HG03571 (cell line): Measurements from ENCODE around the gene AZU1.
"Not testable (repeated sequence)": the region's sequence is repeated elsewhere in the genome, so short reads cannot be mapped to it uniquely, and the experiment has no call there.

Source experiments
- ATAC-seq: cut with Tn5 transposase; IDR thresholded peaks from one replicate; pipeline ENCODE4 v1.9.1; 2021; ENCODE audit not compliant: unreplicated experiment

AZU1 gene

DNA sequence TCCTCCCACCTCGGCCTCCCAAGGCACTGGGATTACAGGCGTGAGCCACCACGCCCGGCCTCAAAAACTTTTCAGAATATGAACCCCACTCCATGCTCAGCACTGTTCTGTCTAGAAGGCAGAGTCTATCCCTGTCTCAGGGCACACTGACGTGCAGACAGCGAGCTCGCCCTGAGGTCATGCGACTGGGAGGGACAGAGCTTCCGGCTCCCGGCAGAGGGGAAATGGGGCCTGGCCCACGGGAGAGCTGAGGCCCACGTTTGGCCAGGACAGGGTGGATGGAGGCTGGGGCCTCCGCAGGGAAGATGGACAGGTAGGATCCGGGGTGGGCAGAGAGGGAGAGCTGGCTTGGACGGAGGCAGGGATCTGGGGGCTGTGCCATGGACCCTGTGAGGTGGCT, 2.8 kb upstream of the AZU1 start:
- no peak for ATAC-seq

DNA sequence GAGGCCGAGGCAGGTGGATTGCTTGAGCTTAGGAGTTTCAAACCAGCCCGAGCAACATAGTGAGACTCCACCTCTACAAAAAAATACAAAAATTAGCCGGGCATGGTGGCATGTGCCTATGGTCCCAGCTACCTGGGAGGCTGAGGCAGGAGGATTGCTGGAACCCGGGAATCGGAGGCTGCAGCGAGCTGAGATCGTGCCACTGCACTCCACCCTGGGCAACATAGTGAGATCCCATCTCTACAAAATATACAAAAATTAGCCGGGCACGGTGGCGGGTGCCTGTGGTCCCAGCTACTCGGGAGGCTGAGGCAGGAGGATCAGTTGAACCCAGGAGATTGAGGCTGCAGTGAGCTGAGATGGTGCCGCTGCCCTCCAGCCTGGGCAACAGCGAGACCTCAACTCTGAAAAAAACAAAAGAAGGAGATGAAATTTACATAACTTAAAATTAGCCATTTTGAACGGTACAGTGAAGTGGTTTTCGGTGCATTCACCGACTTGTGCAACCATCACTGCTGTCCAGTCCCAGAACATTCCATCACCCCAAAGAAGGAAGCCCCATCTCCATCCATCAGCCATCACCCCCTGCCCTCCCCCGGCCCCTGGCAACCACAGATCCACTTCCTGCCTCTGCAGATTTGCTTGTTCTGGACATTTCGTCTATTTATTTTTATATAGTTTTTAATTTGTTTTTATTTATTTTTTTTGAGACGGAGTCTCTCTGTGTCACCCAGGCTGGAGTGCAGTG, 1.6 kb upstream of the AZU1 start:
- no peak for ATAC-seq

DNA sequence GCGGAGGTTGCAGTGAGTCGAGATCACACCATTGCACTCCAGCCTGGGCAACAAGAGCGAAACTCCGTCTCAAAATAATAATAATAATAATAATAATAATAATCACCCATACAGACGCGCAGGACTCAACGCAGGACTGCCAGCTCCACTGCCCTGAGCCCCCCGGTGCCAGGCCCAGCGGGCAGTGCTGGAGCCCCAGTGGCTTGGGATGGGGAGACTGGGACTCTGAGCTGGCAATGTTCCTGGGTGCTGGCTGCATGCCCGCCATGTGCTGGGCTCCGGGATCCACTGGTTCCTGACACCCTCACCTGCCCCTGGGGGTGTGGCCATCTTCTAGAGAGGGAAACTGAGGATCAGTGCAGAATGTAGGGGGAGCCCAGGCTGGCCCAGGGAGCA, 325 bp upstream of the AZU1 start:
- ATAC-seq: no peak

DNA sequence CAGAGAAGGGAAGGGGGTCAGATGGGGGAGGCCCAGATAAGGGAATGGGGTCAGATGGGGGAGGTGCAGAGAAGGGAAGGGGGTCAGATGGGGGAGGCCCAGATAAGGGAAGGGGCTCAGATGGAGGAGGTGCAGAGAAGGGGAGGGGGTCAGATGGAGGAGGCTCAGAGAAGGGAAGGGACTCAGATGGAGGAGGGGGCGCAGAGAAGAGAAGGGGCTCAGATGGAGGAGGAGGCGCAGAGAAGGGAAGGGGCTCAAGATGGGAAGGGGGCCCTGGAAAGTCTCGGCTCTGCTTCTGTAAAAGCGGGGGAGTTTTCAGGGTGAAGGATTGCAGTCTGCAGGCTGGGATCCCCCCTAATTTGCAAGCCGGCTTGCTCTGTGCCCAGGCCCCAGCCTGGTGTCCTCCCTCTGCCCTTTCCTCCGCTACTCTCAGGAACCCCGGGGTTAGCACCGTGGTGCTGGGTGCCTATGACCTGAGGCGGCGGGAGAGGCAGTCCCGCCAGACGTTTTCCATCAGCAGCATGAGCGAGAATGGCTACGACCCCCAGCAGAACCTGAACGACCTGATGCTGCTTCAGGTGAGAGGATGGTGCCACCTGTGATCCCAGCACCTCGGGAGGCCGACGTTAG, 1.6 kb downstream of the AZU1 start:
- no peak for ATAC-seq

DNA sequence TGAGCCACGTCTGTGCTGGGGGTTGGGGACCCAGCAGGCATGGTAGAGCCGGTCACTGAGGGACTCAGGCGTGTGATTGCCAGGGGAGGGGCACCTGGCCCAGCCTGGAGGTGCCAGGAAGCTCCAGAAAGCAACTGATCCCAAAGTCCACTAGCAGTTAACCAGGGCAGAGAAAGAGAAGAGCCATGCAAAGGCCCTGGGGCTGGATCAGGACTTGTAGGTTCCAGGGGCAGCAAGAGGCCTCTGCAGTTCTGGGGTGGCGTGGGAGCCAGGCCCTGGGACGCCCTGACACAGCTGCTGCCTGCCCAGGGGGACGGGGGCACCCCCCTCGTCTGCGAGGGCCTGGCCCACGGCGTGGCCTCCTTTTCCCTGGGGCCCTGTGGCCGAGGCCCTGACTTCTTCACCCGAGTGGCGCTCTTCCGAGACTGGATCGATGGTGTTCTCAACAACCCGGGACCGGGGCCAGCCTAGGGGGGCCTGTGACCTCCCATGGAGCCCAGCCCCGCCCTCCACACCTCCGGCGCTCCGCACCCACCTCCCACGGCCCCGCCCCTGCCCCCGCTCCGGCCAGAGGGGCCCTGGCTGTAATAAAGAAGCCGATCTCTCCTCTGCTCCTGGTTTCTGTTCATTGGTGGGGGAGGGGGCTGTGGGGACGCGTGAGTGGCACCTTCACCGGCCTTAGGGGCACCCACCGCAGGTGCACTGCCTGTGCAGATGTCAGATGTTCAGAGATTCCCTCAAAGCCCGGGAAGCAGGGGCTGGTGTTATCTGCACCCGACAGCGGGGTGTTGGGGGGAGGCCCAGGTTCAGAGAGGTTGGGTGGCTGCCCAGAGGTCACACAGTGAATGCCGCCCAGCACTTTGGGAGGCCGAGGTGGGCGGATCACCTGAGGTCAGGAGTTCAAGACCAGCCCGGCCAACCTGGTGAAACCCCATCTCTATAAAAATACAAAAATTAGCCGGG, 4.1 kb downstream of the AZU1 start:
- no peak for ATAC-seq

DNA sequence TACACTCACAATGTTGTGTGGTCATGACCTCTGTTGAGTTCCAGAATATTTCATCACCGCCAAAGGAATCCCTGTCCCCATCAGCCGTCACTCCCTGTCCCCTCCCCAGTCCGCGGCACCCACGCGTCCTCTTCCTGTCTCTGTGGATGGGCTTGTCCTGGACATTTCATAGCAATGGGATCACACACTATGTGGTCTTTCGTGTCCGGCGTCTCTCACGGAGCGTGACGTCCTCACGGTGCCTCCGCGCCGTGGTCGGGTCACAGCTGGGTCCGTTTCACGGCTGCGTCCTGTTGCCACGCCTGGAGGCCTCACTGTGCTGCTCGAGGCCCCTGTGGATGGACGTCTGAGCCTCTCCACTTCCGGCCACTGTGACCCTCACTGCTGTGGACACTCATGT, 6.6 kb downstream of the AZU1 start:
- ATAC-seq: no peak

DNA sequence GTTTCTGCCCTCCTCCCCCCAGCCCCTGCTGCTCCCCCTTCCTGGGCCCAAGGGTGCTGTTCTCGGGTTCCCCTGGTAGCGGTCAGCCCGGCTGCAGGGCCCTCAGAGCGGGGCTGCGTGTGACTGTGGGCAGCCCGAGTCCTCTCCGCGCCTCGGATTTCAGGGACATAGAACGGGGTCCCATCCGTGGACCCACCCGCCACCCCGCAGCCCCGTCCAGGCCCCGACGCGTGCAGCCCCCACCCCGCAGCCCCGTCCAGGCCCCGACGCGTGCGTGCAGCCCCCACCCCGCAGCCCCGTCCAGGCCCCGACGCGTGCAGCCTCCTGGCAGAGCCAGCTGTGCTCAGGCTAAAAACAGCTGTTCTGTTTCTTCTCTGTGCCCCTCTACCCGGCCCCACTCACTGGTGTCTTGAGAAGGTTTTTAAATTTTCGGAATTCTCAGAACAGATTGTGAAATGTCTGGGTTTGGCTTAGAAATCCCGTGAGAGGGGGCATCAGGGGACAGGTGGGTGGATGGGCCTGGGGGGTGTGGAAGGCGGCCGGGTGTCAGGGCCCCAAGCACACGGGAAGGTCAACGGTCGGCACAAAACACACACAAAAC, 7.7 kb downstream of the AZU1 start:
- ATAC-seq: no peak

DNA sequence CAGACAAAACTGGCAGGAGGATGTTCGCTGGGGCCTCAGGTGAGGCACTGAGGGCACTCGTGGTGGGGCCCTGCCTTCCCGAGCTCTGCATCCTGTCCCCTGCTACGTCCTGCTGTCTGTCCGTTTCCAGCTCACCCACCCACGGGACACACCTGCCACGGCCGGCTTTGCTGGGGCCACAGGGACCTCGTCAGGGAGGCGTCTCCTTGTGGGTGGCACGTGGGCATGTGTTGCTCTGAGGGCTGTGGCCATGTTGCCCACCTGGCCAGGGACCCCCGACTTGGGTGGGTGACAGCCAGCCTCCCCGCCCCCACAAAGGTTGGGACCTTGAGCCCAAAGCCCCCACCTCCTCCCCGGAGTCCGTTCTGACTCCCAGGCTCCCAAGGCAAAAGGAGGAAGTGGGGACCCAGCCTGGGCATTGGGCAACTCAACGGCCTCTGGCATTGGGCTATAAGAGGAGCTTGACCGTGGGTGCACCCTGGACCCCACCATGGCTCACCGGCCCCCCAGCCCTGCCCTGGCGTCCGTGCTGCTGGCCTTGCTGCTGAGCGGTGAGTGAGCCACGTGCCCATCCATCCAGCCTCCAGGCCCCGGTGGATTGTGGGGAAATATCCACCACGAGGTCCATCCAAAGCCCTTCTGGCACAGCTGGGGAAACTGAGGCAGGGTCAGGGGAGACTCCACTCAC, 13.0 kb downstream of the AZU1 start, which contains the start of gene PRTN3:
PRTN3 (plus strand) TSS at position 481 of the 688 bp plus-strand sequence; CDS start at position 491, 10 bp downstream.
- ATAC-seq: no peak

DNA sequence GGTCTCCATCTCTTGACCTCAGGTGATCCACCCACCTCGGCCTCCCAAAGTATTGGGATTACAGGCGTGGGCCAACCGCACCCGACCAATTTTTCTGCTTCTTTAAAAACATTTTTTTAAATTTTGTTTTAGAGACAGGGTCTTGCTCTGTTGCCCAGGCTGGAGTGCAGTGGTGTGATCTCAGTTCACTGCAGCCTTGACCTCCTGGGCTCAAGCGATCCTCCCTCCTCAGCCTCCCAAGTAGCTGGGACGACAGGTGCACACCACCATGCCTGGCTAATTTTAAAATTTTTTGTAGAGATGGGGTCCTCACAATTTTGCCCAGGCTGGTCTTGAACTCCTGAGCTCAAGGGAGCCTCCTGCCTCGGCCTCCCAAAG, 15.2 kb downstream of the AZU1 start:
- ATAC-seq: not testable (repeated sequence)

DNA sequence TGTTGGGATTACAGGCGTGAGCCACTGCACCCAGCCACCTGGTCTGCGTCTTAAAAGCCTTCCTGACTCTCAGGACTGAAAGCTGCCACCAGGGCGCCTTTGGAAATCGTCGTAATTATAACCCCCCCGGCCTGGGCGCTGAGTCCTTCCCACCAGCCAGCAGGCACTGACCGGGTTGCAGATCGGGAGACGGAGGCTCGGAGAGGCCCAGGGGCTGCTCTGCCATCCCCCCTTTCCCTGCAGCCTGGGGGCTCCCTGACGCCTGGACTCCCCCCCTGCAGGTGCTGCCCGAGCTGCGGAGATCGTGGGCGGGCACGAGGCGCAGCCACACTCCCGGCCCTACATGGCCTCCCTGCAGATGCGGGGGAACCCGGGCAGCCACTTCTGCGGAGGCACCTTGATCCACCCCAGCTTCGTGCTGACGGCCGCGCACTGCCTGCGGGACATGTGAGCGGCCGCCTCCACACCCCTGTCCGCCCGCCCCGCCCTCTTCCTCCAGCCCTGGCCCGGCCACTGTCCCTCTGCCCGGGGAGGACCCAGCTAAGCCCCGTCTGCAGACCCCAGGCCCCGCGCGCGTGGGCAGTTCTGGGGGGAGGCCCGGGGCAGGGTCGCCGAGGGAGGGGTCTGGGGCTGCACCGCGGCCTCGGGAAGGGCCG, 15.7 kb downstream of the AZU1 start:
- ATAC-seq: no peak

DNA sequence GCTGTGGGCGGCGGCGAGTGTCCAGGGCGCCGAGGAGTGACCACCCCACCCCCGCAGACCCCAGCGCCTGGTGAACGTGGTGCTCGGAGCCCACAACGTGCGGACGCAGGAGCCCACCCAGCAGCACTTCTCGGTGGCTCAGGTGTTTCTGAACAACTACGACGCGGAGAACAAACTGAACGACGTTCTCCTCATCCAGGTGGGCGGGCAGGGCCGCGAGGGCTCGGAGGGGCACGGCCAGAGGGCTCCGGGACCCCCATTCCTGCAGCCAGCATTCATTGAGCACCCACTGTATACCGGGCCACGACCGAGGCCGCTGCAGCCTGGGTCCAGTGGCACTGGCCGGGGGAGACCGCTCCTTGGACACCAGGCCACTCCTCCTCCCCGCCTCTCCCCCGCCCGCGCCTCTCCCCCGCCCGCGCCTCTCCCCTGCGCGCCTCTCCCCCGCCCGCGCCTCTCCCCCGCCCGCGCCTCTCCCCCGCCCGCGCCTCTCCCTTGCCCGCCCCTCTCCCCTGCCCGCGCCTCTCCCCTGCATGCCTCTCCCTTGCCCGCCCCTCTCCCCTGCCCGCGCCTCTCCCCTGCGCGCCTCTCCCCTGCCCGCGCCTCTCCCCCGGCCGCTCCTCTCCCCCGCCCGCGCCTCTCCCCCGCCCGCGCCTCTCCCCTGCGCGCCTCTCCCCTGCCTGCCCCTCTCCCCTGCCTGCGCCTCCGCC, 16.4 kb downstream of the AZU1 start:
- no peak for ATAC-seq

DNA sequence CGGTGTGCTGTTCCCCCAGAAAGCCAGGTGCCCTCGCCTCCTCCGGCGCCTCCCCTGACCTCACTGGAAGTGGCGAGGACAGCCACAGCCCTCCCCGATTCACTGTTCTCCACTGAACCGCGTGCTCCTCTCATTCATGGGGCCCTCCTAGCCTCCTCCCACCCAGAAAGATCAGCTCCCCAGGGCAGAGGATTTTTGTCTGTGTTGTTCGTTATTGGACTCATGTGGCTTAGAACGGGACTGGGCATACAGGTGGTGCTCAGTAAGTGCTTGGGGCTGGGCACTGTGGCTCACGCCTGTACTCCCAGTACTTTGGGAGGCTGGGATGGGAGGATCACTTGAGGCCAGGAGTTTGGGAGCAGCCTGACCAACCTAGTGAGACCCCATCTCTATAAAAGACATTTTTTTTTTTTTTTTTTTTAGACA, 16.9 kb downstream of the AZU1 start:
- ATAC-seq: no peak

DNA sequence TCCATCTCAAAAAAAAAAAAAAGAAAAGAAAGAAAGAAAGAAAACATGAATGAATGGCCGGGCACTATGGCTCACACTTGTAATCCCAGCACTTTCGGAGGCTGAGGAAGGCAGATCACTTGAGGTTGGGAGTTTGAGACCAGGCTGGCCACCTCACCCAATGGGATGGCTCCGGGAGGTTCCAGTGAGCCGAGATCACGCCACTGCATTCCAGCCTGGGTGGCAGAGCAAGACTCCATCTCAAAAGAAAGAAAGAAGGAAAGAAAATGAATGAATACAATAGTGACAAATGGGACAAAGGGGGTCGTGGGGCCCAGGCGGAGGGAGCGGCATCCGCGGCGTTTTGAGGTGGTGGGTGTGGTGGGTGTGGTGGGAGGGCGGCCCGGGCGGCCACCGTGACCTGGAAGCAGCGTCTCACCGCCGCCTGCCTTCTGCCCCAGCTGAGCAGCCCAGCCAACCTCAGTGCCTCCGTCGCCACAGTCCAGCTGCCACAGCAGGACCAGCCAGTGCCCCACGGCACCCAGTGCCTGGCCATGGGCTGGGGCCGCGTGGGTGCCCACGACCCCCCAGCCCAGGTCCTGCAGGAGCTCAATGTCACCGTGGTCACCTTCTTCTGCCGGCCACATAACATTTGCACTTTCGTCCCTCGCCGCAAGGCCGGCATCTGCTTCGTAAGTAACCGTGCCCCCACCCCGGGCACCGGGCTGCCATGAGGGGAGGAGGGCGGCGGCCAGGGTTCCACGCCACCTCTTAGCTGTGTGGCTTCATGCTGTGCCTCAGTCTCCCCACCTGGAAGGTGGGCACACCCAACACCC, 18.3 kb downstream of the AZU1 start:
- no peak for ATAC-seq

DNA sequence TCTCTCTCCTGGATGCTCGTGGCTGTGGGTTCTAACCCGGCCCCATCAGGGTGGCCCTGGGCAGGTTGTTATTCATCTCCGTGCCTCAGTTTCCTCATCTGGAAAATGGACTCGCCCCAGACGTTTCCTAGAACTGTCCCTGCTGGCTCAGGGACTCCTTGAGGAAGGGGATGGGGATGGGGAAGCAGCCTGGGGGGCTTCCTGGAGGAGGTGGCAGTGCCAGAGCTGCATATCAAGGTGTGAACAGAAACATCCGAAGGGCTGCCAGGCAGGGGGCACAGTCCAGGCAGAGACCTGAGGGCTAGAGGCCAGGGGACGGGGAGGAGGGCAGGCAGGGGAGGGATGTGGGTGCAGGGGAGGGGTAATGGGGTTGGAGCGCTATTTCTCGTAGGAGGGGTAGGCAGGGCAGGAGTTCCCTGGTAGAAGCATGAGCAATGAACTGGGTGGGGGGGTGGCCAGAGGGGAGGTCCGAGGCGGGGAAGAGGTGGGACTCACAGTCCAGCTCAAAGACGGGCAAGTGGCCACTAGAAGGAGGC, 20.8 kb downstream of the AZU1 start:
- no peak for ATAC-seq

DNA sequence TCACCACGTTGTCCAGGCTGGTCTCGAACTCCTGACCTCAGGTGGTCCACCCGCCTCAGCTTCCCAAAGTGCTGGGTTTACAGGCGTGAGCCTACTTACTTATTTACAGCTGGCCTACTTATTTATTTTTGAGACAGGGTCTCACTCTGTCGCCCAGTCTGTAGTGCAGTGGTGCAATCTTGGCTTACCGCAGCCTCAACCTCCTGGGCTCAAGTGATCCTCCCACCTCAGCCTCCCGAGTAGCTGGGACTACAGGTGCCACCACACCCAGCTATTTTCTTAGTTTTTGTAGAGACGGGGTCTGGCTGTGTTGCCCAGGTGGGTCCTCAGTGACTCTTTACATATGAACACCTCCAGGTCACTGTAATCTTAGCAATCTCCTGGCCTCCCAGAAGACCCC, 21.6 kb downstream of the AZU1 start:
- ATAC-seq: not testable (repeated sequence)

DNA sequence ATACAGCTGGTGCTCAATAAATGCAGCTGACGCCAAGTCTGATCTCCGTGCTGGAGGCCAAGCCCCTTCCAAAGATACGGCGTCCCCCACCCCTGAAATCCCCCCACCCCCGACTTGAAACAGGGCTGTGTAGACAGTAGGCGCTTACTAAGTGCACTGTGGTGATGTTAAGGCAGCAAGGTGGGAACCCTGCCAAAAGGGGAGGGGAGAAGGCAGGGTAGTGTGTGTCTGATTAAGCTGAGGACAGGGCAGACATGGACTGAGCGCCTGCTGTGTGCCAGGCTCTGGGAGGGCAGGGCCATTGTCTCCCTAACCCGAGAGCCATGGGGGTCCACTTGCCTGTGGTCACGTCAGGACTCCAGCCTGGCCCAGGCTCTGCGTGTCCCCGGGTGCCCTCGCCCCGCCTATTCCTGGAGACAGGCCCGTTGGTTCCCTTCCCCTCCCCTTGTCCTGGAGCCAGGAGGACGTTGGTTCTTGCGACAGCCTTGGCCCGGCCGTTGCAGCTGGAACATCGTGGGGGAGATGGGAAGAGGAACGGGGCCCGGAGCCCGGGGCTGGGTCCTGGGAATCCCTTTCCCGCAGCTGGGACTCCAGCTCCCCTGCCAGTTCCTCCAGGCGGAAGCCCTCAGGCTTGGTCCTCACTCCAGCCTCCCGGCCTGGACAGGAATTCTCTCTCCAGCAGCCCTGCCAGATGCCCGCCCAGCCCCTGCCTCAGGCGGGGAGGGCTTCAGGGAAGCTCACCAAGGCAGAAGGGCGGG, 22.8 kb downstream of the AZU1 start:
- ATAC-seq: no peak

DNA sequence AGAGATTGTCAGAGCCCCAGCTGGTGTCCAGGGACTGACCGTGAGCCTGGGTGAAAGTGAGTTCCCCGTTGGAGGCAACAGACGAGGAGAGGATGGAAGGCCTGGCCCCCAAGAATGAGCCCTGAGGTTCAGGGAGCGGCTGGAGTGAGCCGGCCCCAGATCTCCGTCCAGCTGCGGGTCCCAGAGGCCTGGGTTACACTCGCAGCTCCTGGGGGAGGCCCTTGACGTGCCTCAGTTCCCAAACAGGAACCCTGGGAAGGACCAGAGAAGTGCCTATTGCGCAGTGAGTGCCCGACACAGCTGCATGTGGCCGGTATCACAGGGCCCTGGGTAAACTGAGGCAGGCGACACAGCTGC, 23.3 kb downstream of the AZU1 start:
- ATAC-seq: no peak
